Cardiac fibroblast (primary cell): ENCODE results near the gene CORIN.
"Not testable (repeated sequence)": the region's sequence is repeated elsewhere in the genome, so short reads cannot be mapped to it uniquely, and the experiment has no call there.

Experiments
- DNase-seq, 2 donors: peaks; one replicate each; pipeline versions ENCODE4 v3.0.0 to v3.0.0-alpha.2; 2010; ENCODE audit warnings: low read depth in 2 of 2
- H3K4me3 ChIP-seq, 2 donors: replicated peaks in 1 of 2; 1 replicate in 1 of 2; 2 replicates in 1 of 2; pipeline ENCODE4 v1.5.1; 2011; ENCODE audit warnings: low read depth in 2 of 2, low read length in 2 of 2, mild to moderate bottlenecking in 2 of 2, moderate library complexity in 1 of 2
- TF ChIP-seq, protein P1 (sequence below): IDR thresholded peaks from one replicate; pipeline ENCODE4 v1.5.1; 2011; ENCODE audit warnings: low read depth, mild to moderate bottlenecking, low read length, inconsistent platforms

Gene CORIN

DNA sequence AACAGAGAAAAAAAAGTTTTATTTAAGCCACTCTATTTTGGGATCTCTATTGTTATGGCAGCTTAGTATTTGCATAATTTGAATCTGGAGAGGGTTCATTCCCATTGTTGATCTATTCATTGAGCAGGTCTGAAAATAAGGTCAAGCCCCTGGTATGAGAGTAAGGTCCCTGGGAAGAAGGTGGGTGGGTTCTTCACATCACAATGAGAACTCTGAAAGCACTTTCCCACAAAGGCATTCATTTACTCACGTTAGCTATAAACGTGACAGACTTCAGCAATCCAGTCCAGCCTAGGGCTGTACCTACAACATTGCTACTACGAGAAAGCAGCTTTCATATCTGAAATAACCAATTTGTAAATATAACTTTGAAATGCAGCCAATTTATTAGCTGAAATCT is 126.2 kb downstream of the CORIN start:
- TF ChIP-seq, protein P1, sequence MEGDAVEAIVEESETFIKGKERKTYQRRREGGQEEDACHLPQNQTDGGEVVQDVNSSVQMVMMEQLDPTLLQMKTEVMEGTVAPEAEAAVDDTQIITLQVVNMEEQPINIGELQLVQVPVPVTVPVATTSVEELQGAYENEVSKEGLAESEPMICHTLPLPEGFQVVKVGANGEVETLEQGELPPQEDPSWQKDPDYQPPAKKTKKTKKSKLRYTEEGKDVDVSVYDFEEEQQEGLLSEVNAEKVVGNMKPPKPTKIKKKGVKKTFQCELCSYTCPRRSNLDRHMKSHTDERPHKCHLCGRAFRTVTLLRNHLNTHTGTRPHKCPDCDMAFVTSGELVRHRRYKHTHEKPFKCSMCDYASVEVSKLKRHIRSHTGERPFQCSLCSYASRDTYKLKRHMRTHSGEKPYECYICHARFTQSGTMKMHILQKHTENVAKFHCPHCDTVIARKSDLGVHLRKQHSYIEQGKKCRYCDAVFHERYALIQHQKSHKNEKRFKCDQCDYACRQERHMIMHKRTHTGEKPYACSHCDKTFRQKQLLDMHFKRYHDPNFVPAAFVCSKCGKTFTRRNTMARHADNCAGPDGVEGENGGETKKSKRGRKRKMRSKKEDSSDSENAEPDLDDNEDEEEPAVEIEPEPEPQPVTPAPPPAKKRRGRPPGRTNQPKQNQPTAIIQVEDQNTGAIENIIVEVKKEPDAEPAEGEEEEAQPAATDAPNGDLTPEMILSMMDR: no peak
- no peak for DNase-seq

GRCh38 chr4:47711183-47711582 is 126.7 kb downstream of the CORIN start:
- DNase-seq: no peak
- no peak overlapping the region for H3K4me3 ChIP-seq
- TF ChIP-seq, protein P1: no peak

More for the DNA sequence above, 126.2 kb downstream of the CORIN start:
- no peak overlapping the region for H3K4me3 ChIP-seq

DNA sequence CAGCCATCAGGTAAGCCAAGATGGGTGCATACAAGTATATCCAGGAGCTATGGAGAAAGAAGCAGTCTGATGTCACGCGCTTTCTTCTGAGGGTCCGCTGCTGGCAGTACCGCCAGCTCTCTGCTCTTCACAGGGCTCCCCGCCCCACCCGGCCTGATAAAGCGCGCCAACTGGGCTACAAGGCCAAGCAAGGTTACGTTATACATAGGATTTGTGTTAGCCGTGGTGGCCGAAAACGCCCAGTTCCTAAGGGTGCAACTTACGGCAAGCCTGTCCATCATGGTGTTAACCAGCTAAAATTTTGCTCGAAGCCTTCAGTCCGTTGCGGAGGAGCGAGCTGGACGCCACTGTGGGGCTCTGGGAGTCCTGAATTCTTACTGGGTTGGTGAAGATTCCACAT is 131.5 kb downstream of the CORIN start:
- H3K4me3 ChIP-seq, DNase-seq: not testable (repeated sequence)

DNA sequence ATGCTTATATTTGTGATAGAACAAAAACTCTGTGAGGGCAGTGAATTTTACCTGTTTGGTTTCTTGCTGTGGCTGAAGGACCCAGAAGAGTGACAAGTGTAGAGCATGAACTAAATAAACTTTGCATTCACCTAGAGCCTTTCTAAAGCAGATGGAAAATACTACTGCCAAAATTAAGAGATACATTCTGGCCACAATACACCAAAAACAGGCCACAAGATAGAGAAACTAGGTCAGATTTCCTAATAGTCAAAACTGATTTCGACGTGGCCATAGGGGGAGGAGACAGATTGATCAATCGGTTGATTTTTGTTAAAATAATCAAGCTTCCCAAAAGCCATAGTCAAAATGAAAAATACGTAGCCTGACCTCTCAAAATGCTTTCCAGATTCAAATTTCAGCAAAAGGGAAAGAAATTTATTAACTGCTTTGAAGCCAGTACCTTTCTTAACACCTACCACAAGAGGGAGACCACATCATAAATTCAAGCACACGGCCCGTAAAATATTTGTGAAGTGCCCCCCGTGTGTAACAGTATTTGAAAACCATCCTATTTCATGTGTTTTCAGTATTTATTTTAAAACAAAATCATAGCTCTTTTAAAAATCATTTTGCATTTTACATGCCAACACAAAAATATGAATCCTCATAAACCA is 132.4 kb downstream of the CORIN start:
- DNase-seq: peak; percentile 38 to 51
- TF ChIP-seq, protein P1: peak; percentile 51
- H3K4me3 ChIP-seq: no peak overlapping the region

DNA sequence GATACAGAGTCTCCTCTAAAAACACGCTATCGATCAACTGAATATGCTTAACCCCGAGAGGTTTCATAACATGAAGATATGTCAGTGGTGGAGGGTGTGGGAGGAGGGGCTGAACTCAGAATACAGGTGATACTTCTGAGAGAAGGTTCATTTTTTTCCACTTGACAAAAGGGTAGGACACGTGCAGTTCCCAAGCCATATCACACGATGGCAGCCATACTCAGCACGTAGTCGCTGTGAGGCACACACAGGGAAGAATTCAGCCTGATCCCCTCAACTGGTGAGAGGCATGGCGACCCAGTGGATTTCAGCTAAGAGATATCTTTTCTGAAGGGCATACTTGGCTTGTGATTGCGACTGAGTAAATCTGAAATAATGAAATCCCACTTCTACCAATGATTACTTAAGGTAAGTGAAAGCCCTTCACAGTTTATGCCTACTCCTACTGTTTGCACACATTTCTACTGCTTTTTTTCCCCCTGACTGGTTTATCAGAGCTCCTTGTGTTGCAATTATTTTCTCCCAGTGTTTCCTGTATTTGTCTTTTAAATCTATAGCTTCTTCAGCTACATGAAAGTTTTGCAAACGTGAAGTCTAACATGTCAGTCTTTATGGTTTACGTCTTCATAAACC is 133.1 kb downstream of the CORIN start:
- TF ChIP-seq, protein P1: peak; percentile 36
- DNase-seq: peak; percentile 36 to 50

GRCh38 chr4:47703956-47704355 is 133.9 kb downstream of the CORIN start:
- DNase-seq: no peak
- H3K4me3 ChIP-seq: no peak overlapping the region
- TF ChIP-seq, protein P1: no peak

More for the DNA sequence above, 133.1 kb downstream of the CORIN start:
- no peak overlapping the region for H3K4me3 ChIP-seq

DNA sequence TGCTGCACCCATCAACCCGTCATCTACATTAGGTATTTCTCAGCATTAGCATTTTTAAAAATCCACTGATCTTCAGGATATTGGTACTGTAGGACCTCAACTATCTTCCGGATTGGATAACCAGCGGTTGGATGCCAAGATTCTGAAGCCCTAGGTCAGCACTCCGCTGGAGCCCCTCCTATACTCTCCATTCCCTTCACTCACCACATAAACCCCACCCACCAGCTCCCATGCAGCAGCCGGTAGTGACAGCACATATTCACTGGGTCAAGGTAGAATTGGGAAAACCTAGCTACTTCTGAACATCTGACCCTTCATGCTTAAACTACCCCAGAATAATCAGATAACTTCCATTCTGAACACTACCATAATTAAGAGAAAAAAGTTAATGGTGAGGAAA is 134.9 kb downstream of the CORIN start:
- TF ChIP-seq, protein P1: no peak
- H3K4me3 ChIP-seq: no peak overlapping the region
- no peak for DNase-seq
